NCI-H774 (cell line): ENCODE results near the gene PPM1F.

Source experiments
- DNase-seq: peaks from one replicate; lab custom pipeline; 2025; lab: John Stamatoyannopoulos, UW

Gene PPM1F

GRCh38 chr22:21960200-21961126 is 7.8 kb upstream of the PPM1F start:
- no peak for DNase-seq

- no peak for DNase-seq
Observed at GRCh38 chr22:21959274-21960074, 6.8 kb upstream of the PPM1F start.

GRCh38 chr22:21958360-21959273 is 6.0 kb upstream of the PPM1F start:
- DNase-seq: no peak

GRCh38 chr22:21951931-21952465 is 650 bp downstream of the PPM1F start:
- no peak for DNase-seq

- DNase-seq: no peak
Observed at GRCh38 chr22:21951062-21951461, 1.6 kb downstream of the PPM1F start.

GRCh38 chr22:21949948-21950347 is 2.7 kb downstream of the PPM1F start:
- DNase-seq: no peak

- DNase-seq: no peak
Observed at GRCh38 chr22:21949569-21949918, 3.1 kb downstream of the PPM1F start.

GRCh38 chr22:21948824-21949568 is 3.7 kb downstream of the PPM1F start:
- DNase-seq: no peak

GRCh38 chr22:21948390-21948789 is 4.3 kb downstream of the PPM1F start:
- DNase-seq: no peak

- no peak for DNase-seq
Observed at GRCh38 chr22:21947040-21948014, 5.3 kb downstream of the PPM1F start.

GRCh38 chr22:21946262-21946925 is 6.3 kb downstream of the PPM1F start:
- DNase-seq: no peak

- no peak for DNase-seq
Observed at GRCh38 chr22:21945453-21946261, 7.0 kb downstream of the PPM1F start.

GRCh38 chr22:21944871-21945270 is 7.8 kb downstream of the PPM1F start:
- no peak for DNase-seq

- no peak for DNase-seq
Observed at GRCh38 chr22:21943571-21944448, 8.8 kb downstream of the PPM1F start.

- DNase-seq: no peak
Observed at GRCh38 chr22:21942407-21943343, 10.0 kb downstream of the PPM1F start.

GRCh38 chr22:21941921-21942320 is 10.7 kb downstream of the PPM1F start:
- no peak for DNase-seq
